Measurements from ENCODE around the gene GMEB2. TPM values are rescaled to one million over a fixed set of nuclear protein-coding genes. Genes with fewer than 3 reads are reported as not detected.

Gene GMEB2
- total RNA-seq, 1 donor from 2014 or later = 12.4 TPM

GRCh38 chr20:63590218-63591146, 36.4 kb downstream of the GMEB2 start:
- no peak for DNase-seq (ENCODE audit: low read depth)

GRCh38 chr20:63589261-63590217, 37.4 kb downstream of the GMEB2 start:
- DNase-seq (ENCODE audit: low read depth) = no peak

GRCh38 chr20:63588641-63589041, 38.3 kb downstream of the GMEB2 start:
- no peak for DNase-seq (ENCODE audit: low read depth)

- DNase-seq (ENCODE audit: low read depth) = peak; percentile 53
Observed at GRCh38 chr20:63587776-63588591, 38.9 kb downstream of the GMEB2 start.

GRCh38 chr20:63587256-63587655, 39.6 kb downstream of the GMEB2 start:
- no peak for DNase-seq (ENCODE audit: low read depth)

- DNase-seq (ENCODE audit: low read depth) = no peak
Observed at GRCh38 chr20:63586797-63587196, 40.1 kb downstream of the GMEB2 start.

- DNase-seq (ENCODE audit: low read depth) = no peak
Observed at GRCh38 chr20:63585616-63586565, 41.0 kb downstream of the GMEB2 start.

GRCh38 chr20:63582382-63583063, 44.4 kb downstream of the GMEB2 start:
- DNase-seq (ENCODE audit: low read depth) = no peak

- DNase-seq (ENCODE audit: low read depth) = no peak
Observed at GRCh38 chr20:63580796-63581461, 46.0 kb downstream of the GMEB2 start.

- DNase-seq (ENCODE audit: low read depth) = no peak
Observed at GRCh38 chr20:63579017-63579694, 47.7 kb downstream of the GMEB2 start.

GRCh38 chr20:63578224-63579016, 48.5 kb downstream of the GMEB2 start:
- no peak for DNase-seq (ENCODE audit: low read depth)

- DNase-seq (ENCODE audit: low read depth) = no peak
Observed at GRCh38 chr20:63577317-63577894, 49.5 kb downstream of the GMEB2 start.

- DNase-seq (ENCODE audit: low read depth) = no peak
Observed at GRCh38 chr20:63576311-63576710, 50.6 kb downstream of the GMEB2 start.

- DNase-seq (ENCODE audit: low read depth) = no peak
Observed at GRCh38 chr20:63574829-63575743, 51.8 kb downstream of the GMEB2 start.

- DNase-seq (ENCODE audit: low read depth) = peak; percentile 61
Observed at GRCh38 chr20:63574156-63574828, 52.6 kb downstream of the GMEB2 start, which contains the start of gene HELZ2. HELZ2 (minus strand) TSS chr20:63574239; CDS start chr20:63572385, 1,854 bp downstream.

All from myocyte (in vitro differentiated cells).